HEK293 (cell line): Measurements from ENCODE around the gene DCTN3.
A peak's percentile ranks its signal among the peaks of the same experiment; 100 is the strongest.

Source experiments
- EGR2 ChIP-seq: fragments of 450-650 bp; formaldehyde crosslinking; IDR thresholded peaks from 2 replicates; pipeline ENCODE4 v1.5.1; 2016; ENCODE audit warnings: low read depth, missing biosample characterization, missing genetic modification characterization
- GLIS1 ChIP-seq: fragments of 450-650 bp; formaldehyde crosslinking; IDR thresholded peaks from 2 replicates; pipeline ENCODE4 v1.5.1; 2016; ENCODE audit warnings: missing biosample characterization, missing genetic modification characterization
- GLIS2 ChIP-seq: fragments of 450-650 bp; formaldehyde crosslinking; IDR thresholded peaks from 2 replicates; pipeline ENCODE4 v1.5.1; 2016; ENCODE audit warnings: missing biosample characterization, missing genetic modification characterization
- HIC1 ChIP-seq: fragments of 450-650 bp; formaldehyde crosslinking; IDR thresholded peaks from 2 replicates; pipeline ENCODE4 v1.5.1; 2016; ENCODE audit warnings: missing biosample characterization, missing genetic modification characterization
- MZF1 ChIP-seq: fragments of 450-650 bp; formaldehyde crosslinking; IDR thresholded peaks from 2 replicates; pipeline ENCODE4 v1.5.1; 2017; ENCODE audit warnings: missing biosample characterization, missing genetic modification characterization, borderline replicate concordance
- PATZ1 ChIP-seq: fragments of 450-650 bp; formaldehyde crosslinking; IDR thresholded peaks from 2 replicates; pipeline ENCODE4 v1.5.1; 2016; ENCODE audit warnings: missing biosample characterization, missing genetic modification characterization
- ZBTB17 ChIP-seq: fragments of 450-650 bp; formaldehyde crosslinking; IDR thresholded peaks from 2 replicates; pipeline ENCODE4 v1.5.1; 2016; ENCODE audit warnings: missing biosample characterization, missing genetic modification characterization
- ZBTB21 ChIP-seq: fragments of 450-650 bp; formaldehyde crosslinking; IDR thresholded peaks from 2 replicates; pipeline ENCODE4 v1.5.1; 2017; ENCODE audit warnings: missing biosample characterization, missing genetic modification characterization
- ZBTB26 ChIP-seq: fragments of 450-650 bp; formaldehyde crosslinking; optimal IDR thresholded peaks from 2 replicates; pipeline ENCODE3; 2016; ENCODE audit warnings: missing biosample characterization, mild to moderate bottlenecking, missing genetic modification characterization
- ZBTB7A ChIP-seq: fragments of 450-650 bp; formaldehyde crosslinking; IDR thresholded peaks from 2 replicates; pipeline ENCODE4 v1.5.1; 2016; ENCODE audit warnings: low read depth, missing biosample characterization, missing genetic modification characterization
- ZFHX2 ChIP-seq: fragments of 450-650 bp; formaldehyde crosslinking; conservative IDR thresholded peaks from 2 replicates; pipeline ENCODE4 v1.5.1; 2016; ENCODE audit warnings: missing biosample characterization, missing genetic modification characterization
- ZIC2 ChIP-seq: fragments of 450-650 bp; formaldehyde crosslinking; IDR thresholded peaks from 2 replicates; pipeline ENCODE4 v1.5.1; 2016; ENCODE audit warnings: missing biosample characterization, missing genetic modification characterization
- ZNF146 ChIP-seq: fragments of 450-650 bp; formaldehyde crosslinking; IDR thresholded peaks from 2 replicates; pipeline ENCODE4 v1.5.1; 2016; ENCODE audit warnings: missing biosample characterization, missing genetic modification characterization
- ZNF157 ChIP-seq: fragments of 450-650 bp; formaldehyde crosslinking; IDR thresholded peaks from 2 replicates; pipeline ENCODE4 v1.5.1; 2016; ENCODE audit warnings: missing biosample characterization, missing genetic modification characterization
- ZNF239 ChIP-seq: fragments of 450-650 bp; formaldehyde crosslinking; IDR thresholded peaks from 2 replicates; pipeline ENCODE4 v1.5.1; 2016; ENCODE audit warnings: missing biosample characterization, missing genetic modification characterization
- ZNF280C ChIP-seq: fragments of 450-650 bp; formaldehyde crosslinking; IDR thresholded peaks from 2 replicates; pipeline ENCODE4 v1.5.1; 2016; ENCODE audit warnings: missing biosample characterization, missing genetic modification characterization
- ZNF596 ChIP-seq: fragments of 450-650 bp; IDR thresholded peaks from 2 replicates; pipeline ENCODE4 v1.5.0; 2018; ENCODE audit warnings: missing biosample characterization, mild to moderate bottlenecking, missing genetic modification characterization, moderate library complexity
- ZNF677 ChIP-seq: fragments of 450-650 bp; IDR thresholded peaks from 2 replicates; pipeline ENCODE4 v1.5.0; 2018; ENCODE audit warnings: missing biosample characterization, mild to moderate bottlenecking, missing genetic modification characterization, moderate library complexity
- ZNF837 ChIP-seq: fragments of 450-650 bp; formaldehyde crosslinking; IDR thresholded peaks from 2 replicates; pipeline ENCODE4 v1.5.1; 2016; ENCODE audit warnings: missing biosample characterization, missing genetic modification characterization
- ZSCAN4 ChIP-seq: fragments of 450-650 bp; formaldehyde crosslinking; IDR thresholded peaks from 2 replicates; pipeline ENCODE4 v1.5.1; 2017; ENCODE audit warnings: missing biosample characterization, missing genetic modification characterization

Gene DCTN3

GRCh38 chr9:34589636-34590380, 30.5 kb downstream of the DCTN3 start, which contains the start of gene CNTFR (continued):
- no peak for TF ChIP-seq ZNF280C
- no peak for TF ChIP-seq ZNF146 (tag by site-specific recombination)
- TF ChIP-seq ZNF837 (tag by site-specific recombination) = no peak
- TF ChIP-seq ZFHX2 (tag by site-specific recombination) = peak; percentile 92
- no peak for TF ChIP-seq ZNF596
- TF ChIP-seq ZNF157 (tag by site-specific recombination) = no peak
- TF ChIP-seq GLIS2 (tag by site-specific recombination) = peak; percentile 48; the same call in 1 of the 2 replicates
- no peak for TF ChIP-seq ZBTB21
- 0 out of 2 replicates have a peak, but pooled peaks have one; percentile 26 for TF ChIP-seq PATZ1 (tag by site-specific recombination)
- 0 out of 2 replicates have a peak, but pooled peaks have one; percentile 54 for TF ChIP-seq ZBTB7A (tag by site-specific recombination)
- peak; percentile 49 for TF ChIP-seq GLIS1
- TF ChIP-seq ZBTB26 = peak; percentile 89
- peak; percentile 54; the same call in 1 of the 2 replicates for TF ChIP-seq HIC1 (tag by site-specific recombination)
- peak; percentile 69; the same call in 1 of the 2 replicates for TF ChIP-seq ZSCAN4 (tag by site-specific recombination)
- TF ChIP-seq ZIC2 (tag by site-specific recombination) = 0 out of 2 replicates have a peak, but pooled peaks have one; percentile 13
- peak; percentile 13; the same call in 1 of the 2 replicates for TF ChIP-seq ZBTB17 (tag by site-specific recombination)
- no peak for TF ChIP-seq MZF1
- peak; percentile 74 for TF ChIP-seq EGR2
- TF ChIP-seq ZNF239 = no peak
- no peak for TF ChIP-seq ZNF677
